NCI-H2196 (cell line): ENCODE measurements around the gene TPCN2.
A peak's percentile ranks its signal among the peaks of the same experiment; 100 is the strongest.
"Not testable (repeated sequence)": the region's sequence is repeated elsewhere in the genome, so short reads cannot be mapped to it uniquely, and the experiment has no call there.

ENCODE experiments used
- DNase-seq: peaks from one replicate; lab custom pipeline; 2025; ENCODE audit not compliant: unreplicated experiment; lab: John Stamatoyannopoulos, UW

The TPCN2 gene

DNA sequence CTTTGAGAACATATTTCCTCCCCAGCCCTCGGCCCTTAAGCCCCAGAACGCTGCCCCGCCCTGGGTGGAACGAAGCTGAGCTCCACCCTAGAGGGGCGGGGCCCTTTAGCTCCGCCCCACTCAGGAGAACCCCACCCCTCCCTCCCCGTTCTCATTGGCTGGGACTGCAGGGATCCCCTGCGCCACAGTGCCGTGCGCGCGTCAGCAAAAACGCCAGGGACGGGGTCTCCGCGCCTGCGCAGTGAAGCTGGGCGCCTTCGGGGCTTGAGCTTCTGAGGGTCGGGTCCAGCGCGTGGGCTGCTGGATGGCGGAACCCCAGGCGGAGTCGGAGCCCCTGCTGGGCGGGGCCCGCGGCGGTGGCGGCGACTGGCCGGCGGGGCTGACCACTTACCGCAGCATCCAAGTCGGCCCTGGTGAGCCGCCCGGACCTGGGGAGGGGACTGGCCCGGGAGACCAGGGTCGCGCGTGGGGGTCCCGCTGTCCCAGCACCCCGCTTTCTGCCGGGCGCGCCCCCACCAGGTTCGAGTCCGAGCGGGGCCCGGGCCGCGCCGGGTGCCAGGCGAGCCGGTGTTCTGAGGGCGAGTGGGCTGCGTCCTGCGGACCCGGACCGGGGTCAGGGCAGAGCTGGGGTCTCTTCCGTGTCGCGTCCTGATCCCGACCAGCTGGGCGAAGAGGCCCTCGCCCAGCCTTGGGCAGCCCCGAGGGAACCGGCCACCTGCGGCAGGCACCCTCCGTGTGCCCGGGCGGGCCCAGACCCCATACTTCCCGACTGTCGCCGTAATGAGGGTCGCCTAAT is at the start of gene TPCN2:
TPCN2 (plus strand) TSS at position 239 of the 796 bp plus-strand sequence; CDS start at position 305, 66 bp downstream.
- DNase-seq, result peak; percentile 93

DNA sequence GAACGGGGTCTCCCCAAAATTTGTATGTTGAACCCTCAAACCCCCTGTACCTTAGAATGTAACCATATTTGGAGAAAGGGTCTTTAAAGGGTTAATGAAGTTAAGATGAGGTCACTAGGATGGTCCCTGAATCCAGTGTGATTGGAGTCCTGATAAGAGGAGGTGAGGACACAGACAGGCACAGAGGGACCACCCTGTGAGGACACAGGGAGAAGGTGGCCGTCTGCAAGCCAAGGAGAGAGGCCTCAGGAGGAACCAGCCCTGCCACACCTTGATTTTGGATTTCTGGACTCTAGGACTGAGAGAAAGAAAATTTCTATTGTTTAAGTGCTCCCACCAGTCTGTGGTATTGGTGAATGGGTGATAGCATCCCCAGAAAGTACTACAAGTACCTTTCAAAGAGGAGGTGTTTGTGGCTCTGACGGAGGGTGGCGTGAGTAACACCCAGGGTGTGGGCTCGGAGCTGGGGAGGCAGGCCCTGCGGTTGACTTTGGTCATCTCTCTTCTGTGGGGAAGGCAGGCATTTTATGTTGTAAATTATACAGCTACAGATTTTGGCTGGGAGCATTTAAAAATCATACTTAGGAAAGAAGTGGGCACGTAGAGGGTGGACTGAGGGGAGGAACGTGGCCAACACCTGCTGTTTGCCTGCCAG is 49.5 kb upstream of the TPCN2 start:
- DNase-seq, result no peak

DNA sequence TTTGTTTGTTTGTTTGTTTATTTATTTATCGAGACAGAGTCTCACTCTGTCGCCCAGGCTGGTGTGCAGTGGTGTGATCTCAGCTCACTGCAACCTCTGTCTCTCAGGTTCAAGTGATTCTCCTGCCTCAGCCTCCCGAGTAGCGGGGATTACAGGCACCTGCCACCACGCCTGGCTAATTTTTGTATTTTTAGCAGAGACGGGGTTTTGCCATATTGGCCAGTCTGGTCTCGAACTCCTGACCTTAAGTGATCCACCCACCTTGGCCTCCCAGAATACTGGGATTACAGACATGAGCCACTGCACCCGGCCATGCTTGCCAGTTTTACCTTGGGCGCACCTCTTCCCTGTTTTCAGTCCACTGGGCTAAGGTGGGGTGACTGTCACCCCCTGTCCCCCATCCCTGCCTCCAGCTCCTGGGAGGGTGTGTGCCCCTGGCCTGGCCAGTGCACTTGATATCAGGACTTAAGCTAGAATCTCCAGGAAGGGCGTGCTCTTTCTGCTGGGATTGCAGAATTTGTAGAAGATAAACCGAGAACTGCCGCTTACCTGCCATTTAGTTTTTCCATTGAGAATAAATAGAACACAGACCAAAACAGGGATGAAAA is 48.9 kb upstream of the TPCN2 start:
- not testable (repeated sequence) for DNase-seq

DNA sequence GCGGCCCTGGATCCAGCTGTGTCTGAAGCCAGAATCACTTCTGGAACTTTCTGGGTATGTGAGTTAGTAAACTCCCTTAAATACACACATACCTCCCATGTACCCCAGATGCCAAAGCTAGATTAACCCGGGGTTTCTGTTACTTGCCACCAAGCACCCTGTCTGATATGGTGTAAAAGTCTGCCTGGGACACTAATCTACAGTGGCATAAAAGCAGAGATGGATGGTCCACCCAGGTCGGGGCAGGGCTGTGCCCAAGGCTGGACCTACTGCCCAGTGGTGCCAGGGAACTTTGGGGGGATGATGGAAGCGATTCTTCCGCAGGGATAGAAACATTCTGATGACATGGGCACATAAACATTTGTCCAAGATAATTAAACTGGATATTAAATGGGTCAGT is 48.3 kb upstream of the TPCN2 start:
- no peak for DNase-seq

DNA sequence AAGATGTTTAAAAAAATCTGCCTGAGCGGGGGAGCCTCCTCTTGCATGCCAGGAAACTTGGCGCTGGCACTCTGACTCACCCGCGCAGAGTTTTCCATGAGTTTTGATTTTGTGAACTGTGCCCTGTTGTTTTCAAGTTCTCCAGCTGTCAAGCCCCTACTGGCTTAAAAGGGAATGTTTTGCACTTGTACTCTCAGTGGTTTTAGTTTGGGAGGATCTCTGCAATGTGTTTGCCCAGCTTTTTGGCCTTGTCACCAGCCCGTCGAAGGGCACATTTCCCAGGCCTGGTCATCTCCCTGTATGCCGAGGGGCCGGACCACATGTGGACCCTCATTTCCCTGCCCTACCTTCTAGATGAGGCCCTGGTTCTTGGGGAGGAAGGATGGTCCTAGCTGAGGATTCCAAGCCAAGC is 47.9 kb upstream of the TPCN2 start:
- no peak for DNase-seq

DNA sequence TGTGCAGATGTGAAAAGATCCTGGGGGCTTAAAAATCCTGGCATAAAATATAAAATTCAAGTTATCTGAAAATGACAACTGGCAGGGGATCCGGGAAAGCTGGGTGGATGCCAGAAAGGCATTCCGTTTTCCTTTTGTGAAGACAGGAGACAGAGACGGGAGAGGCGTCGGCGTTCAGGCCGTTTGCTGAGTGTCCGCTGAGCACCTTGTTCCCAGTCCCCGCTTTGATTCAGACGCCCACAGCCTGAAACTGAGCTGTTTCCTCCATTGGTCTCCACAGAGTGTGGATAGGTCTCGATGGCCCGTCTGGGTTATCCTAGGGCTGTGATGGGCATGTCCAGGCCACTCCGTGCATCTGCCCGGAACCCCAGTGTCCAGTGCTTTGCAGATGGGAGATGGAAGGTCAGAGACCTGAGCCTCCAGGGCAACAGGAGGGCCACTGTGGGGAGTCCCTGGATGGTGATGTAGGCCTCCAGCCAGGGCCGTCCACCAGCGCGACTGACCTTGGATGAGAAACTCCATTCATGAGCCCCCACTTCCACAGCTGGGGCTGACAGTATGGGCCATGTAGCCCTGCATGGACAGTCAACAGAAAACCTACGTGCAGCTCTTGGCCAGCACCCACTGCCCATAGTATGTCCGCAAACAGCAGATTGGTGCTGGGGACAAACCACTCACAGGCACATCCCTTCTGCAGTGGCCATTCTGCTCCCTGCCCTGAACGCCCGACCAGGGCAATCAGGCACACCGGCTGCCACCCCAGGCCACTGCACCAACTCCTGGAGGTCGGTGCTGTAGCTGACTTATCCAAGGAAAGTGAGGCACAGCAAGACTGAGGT is 47.3 kb upstream of the TPCN2 start:
- no peak for DNase-seq

DNA sequence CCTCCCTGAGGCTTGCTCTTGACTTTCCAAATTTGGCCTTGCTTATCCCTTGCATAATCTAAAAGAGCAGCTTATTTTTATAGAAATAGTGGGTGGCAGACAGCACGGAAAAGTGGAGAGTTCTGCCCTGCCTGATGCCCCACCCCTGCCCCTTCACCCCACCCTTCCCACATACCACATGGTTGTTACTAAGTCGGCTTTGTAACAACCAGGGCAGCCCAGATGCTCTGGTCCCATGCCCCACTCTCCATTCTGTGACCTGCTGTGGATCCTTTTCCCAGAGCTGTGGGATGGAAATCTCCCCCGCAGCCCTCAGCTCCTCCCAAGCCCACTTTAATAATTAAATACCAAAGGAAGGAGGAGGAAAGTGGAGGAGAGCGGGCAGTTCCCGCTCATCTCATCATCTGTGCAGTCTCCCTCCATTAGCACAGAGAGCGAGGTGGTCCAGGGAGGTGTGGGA is 46.6 kb upstream of the TPCN2 start:
- no peak for DNase-seq

DNA sequence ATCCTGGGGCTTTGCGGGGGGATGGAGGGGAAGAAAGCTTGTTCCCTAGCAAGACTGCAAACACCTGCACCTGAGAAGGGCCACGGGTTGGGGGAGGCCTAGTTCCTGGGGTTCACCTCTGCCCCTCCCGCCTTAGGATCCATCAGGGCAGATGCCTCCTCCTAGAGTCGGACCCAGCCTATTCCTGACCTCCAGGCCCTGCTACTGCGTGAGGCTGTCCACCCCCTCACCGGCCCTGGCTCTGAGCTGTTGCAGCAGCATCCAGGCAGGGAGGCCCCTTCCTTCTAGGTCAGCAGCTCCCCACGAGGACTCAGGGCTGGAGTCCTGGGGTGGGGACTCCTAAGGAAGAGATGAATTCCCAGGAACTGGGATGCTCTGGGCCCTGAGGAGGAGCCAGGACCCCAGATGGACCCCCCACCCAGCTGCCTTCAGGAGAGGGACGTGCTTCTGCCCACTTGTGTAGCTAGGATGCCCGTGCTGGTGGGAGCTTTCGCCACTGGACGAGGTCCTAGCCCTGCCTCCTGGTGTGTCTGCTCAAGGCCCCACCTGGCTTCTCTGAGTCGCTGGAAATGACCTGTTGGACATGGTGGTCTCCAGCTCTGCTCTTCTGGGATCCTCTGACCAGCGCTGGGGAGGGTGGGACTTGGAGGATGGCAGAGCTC is 46.0 kb upstream of the TPCN2 start:
- no peak for DNase-seq

DNA sequence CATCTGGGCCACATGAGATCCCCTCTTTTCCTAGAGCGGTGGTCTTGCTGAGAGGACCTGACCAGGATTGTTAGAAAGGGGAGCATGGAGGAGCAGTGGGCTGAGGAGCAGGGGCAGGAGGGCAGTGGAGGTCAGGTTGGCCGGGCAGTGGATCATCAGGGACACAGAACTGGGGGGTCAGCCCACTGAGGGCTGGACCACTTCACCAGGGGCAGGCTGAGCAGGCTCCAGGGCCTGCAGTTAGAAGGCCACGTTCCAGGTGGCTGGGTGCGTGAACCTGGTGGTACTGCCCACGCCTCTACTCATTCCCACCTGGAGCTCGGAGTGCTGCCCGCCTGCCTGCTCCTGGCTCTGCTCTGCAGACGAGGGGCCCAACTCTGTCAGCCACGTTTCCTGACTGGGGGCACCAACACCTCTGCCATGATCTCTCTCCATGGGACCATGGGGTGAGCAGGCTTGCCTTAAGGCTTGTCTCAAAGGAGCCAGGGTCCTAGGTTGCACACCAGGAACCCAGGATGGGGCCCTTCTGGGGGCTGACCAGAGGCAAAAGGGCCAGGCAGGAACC is 45.3 kb upstream of the TPCN2 start:
- no peak for DNase-seq

DNA sequence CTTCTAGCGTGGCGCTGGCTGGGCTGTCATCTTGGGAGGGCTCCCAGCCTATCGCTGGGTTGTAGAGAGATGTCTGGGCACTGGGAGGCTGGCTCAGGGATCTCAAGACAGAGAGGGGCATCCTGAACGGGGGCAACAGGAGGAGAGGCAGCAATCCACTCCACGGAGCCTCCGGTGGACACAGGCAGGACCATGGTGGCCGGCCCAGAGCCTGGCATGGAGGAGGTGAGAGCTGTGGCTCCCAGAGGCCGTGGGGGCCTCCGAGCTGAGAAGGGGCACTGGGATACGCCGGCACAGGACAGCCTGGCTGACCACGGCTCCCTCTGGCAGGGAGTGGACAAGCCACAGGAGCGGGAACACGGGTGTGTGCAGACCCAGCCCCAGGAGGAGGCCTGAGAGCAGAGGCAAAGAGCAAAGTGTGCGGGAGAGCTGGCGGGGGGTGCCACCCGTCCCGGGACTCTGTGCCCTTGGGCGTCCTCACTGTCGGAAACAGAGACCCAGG is 44.8 kb upstream of the TPCN2 start:
- DNase-seq, result no peak

DNA sequence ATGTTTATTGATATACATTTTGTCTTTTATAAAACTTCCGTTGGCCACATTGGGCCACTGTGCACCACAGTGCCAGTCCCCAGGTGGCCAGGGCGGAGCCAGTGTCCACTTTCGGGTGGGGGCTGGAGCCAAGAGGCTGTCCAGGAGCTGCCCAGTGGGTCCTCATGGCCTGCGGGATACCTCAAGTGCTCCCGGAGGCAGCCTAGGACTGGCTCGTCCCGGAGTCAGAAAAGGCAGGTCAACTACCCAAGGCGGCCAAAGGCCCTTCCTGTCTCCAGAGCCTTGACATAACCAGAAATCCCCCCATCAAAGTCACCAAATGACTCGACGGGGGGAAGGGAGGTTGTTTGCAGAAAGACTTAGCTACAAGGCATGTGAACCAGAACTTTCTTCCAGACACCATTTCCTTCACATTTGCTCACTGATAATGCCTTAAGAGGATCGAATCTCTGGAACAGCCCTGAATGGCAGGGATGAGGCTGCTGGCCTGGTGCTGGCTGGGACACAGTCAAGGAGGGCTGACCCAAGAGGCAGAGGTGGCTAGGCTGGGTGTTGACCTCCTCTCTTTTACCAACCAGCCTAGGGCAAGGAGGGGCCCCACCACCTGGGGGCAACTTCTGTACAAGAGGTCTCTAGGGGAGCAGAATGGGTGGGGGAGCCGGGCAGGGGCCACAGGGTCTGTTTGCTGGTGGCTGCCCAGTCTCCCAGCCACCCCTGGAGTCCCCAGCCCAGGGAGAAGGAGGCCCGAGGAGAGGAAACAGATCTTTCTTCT is 44.1 kb upstream of the TPCN2 start:
- DNase-seq, result no peak

DNA sequence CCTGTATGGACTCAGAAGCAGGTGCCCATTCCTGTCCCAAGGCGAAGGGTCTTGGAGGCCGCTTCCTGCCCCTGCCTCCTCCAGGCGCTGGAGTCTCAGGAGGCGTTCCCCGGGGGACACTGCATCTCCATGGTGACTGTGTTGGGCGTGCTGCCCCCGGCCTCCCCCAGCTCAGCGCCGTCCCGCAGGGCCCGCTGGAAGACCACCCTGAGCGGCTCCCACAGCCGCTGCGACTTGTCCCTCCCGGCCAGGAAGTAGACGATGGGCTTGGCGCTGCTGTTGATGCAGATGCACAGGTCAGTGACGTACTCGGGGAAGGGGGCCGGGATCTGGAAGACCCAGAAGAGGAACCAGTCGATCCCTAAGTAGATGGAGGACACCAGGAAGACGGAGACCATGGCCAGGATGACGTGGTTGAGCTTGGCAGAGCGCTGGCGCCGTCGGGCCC is 43.5 kb upstream of the TPCN2 start:
- no peak for DNase-seq

DNA sequence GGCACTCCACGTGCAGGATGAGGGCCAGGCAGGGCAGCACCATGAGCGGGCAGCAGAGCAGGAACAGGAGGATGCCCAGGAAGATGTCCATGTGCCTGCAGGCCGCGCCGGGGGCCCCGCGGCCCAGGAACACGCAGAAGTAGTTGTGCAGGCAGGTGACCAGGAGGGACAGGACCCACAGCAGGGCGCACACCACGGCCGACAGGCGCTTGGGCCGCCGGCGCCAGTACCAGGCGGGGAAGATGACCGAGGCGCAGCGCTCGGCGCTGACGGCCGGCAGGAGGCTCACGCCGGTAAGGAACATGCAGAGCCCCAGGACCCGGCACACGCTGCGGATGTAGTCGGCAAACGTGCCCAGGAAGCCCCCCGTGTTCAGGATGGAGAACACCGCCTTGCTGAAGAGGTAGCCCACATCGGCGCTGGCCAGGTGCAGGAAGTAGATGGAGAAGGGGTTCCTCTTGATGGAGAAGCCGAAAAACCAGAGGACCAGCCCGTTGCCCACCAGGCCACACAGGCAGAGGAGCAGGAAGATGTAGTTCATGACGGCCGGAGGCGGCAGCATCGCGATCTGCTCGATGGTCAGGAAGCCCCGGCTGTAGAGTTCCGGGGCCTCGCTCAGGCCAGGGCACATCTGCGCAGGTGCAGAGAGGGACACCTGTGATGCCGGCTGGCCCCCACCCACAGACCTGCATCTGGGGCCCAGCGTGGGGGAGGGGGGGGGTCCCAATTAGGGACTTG is 42.9 kb upstream of the TPCN2 start:
- DNase-seq, result no peak

DNA sequence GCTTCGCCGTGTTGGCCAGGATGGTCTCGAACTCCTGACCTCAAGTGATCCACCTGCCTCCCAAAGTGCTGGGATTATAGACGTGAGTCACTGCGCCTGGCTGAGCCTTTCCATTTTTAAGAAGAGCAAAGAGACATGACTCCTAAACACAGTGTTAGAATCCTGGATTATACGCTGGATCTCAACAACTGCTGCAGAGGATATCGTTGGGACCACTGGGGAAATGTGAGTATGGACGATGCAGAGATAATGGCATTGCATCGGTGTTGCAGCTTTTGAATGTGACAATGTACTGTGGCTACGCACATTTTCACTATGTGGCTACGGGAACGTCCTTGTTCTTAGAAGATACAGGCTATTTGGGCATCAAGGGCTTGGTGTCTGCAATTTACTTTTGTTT is 41.9 kb upstream of the TPCN2 start:
- DNase-seq, result no peak

DNA sequence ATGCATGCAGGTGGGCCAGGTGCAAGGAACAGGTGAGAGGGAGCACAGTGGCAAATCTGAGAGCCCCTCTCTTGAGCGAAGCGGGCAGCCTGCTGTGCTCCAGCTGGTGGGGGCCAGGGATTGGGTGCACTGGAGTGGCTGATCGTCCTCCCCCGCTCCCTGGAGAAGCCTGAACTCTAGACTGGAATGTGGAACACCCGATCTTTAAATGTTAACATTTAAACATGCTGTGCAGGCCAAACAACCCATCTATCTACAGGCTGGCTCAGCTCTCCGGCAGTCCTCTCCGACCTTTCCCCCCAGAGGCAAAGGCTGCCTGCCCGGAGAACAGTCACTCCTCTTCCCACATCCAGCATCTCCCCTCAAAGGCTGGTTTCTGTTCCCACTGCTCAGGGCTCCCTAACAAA is 40.8 kb upstream of the TPCN2 start:
- DNase-seq, result no peak

DNA sequence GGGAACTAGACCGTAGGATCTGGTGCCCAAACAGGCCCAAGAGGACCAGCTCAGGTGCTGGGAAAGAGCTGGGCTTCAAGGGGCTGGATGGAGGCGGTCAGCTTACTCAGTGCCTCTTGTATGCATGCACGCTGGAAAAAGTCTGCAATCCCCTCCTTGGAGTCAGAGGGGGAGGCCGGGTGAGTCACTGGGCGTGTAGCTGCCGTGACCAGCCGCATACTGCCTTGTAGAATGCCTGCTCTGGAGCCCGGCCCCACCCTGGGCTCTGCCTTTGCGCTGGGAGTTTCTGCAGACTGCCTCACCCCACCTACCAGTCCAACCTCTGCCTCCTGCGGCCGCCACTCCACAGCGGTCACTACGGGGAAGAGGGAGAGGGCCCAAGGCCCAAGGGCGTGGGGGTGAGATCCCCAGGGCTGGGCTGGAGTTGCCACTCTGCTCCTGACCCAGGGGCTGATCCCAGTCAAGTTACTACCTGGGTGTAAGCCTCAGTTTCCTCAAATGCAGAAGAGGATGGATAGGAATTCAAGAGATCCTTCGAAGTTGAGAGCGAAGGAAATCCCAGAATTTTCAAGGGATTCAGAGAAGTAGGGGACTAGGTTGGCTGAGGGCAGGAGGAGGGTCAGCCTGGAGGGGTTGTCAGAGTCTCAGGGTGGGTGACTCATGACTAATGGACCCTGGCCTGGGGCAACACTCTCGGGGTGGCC is 39.8 kb upstream of the TPCN2 start:
- DNase-seq, result no peak

DNA sequence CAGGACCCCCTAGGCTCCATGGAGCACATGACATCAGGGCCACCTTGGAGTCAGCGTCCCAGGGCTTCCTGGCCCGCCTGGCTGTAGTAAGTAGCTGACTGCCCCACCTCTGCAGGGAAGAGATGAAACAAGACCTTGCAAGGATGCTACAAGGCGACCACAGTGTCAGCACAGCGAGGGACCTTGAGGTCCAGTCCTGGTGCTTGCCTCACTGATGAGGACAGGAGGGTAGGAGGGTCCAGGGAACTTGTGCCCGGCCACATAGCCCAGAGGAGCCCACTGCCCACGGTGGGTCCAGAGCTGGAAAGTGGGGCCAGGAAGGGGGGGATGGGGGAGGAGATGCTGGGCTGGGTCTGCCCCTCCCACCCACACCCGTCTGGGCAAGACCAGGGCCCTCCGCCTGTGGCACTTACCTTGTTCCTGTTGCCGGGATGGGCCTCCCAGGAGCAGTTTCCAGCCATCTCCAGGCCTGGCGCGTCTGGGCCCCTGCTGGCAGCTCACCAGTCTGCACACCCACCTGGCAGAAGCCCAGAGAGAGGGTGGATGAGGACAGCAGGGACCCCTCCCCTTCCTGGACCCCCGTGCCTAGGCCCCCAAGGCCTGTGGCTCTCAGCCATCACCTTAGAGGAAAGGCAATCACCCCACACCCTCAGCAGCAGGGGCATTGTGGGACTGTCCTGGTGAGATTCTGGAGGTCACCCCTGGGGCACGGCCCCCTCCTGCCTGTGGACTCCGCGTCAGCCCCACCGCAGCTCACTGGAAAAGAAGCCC is 39.1 kb upstream of the TPCN2 start:
- no peak for DNase-seq
